SK-N-SH (cell line): ENCODE measurements around the gene CDK6. TPM values are rescaled to one million over a fixed set of nuclear protein-coding genes. Genes with fewer than 3 reads are reported as not detected.

Source experiments
- CTCF ChIA-PET: fragments of 300-600, 350-600 bp; formaldehyde crosslinking; extraction: SDS; loops from one replicate; lab custom pipeline; 2021; lab: Yijun Ruan, JAX
- POLR2A ChIA-PET: fragments of 350-600 bp; sonication (Branson Sonifier 250); formaldehyde crosslinking; extraction: SDS; loops from one replicate; lab custom pipeline; 2020; ENCODE audit warnings: antibody characterized with exemption, inconsistent platforms; lab: Yijun Ruan, JAX
- DNase-seq: peaks from one replicate; pipeline ENCODE4 v3.0.0; 2012
- H2AFZ ChIP-seq: fragments of 200-600 bp; sonication (generic); 2 replicates; pipeline ENCODE4 v1.8.1; 2016; ENCODE audit warnings: antibody characterized with exemption, mild to moderate bottlenecking, low read depth
- H3F3A ChIP-seq: fragments of 200-600 bp; sonication (generic); replicated peaks from 2 replicates; pipeline ENCODE3; 2016; ENCODE audit warnings: antibody characterized with exemption, mild to moderate bottlenecking; ENCODE audit not compliant: insufficient read depth
- H3K27ac ChIP-seq, 2 experiments: fragments of 200-500 bp in 1 of 2; fragments of 200-600 bp in 1 of 2; sonication (Bioruptor generic) in 1 of 2; sonication (generic), shearing (Covaris generic) in 1 of 2; 2 replicates each; pipeline versions ENCODE4 v1.5.1 to v1.6.1; 2014 to 2016; ENCODE audit warnings: low read depth in 2 of 2, inconsistent platforms in 1 of 2, low read length in 1 of 2, mild to moderate bottlenecking in 1 of 2, mixed read lengths in 1 of 2
- H3K27me3 ChIP-seq: fragments of 200-600 bp; sonication (generic), shearing (Covaris generic); 2 replicates; pipeline ENCODE4 v1.6.1; 2016; ENCODE audit warnings: mixed run types; ENCODE audit not compliant: insufficient read depth
- H3K36me3 ChIP-seq, 2 experiments: fragments of 200-500 bp in 1 of 2; fragments of 200-600 bp in 1 of 2; sonication (Bioruptor generic) in 1 of 2; sonication (generic) in 1 of 2; replicated peaks in 1 of 2; 2 replicates each; pipeline versions ENCODE3 to v1.5.1; 2014 to 2016; ENCODE audit warnings: low read length in 1 of 2, mild to moderate bottlenecking in 1 of 2; ENCODE audit not compliant: insufficient read depth in 2 of 2, control insufficient read depth in 1 of 2
- H3K4me1 ChIP-seq, 2 experiments: fragments of 200-500 bp in 1 of 2; fragments of 200-600 bp in 1 of 2; sonication (Bioruptor generic) in 1 of 2; sonication (generic), shearing (Covaris generic) in 1 of 2; 2 replicates each; pipeline versions ENCODE4 v1.5.1 to v1.6.1; 2014 to 2016; ENCODE audit warnings: low read depth in 1 of 2, low read length in 1 of 2, mixed run types in 1 of 2; ENCODE audit not compliant: insufficient read depth in 2 of 2, control insufficient read depth in 1 of 2
- H3K4me2 ChIP-seq: fragments of 200-600 bp; sonication (generic), shearing (Covaris generic); 2 replicates; pipeline ENCODE4 v1.6.1; 2017; ENCODE audit warnings: mixed run types
- H3K4me3 ChIP-seq, 2 experiments: fragments of 200-500 bp in 1 of 2; fragments of 200-600 bp in 1 of 2; sonication (Bioruptor generic) in 1 of 2; sonication (generic), shearing (Covaris generic) in 1 of 2; 2 replicates each; pipeline versions ENCODE4 v1.5.1 to v1.8.1; 2014 to 2016; ENCODE audit warnings: low read depth in 2 of 2, inconsistent platforms in 1 of 2, low read length in 1 of 2, mild to moderate bottlenecking in 1 of 2, mixed read lengths in 1 of 2, moderate library complexity in 1 of 2
- H3K79me2 ChIP-seq: fragments of 200-600 bp; sonication (generic); 2 replicates; pipeline ENCODE4 v1.8.1; 2017; ENCODE audit warnings: mild to moderate bottlenecking; ENCODE audit not compliant: insufficient read depth
- H3K9ac ChIP-seq: fragments of 200-600 bp; sonication (generic); 2 replicates; pipeline ENCODE4 v1.6.1; 2017; ENCODE audit warnings: mixed run types
- H3K9me2 ChIP-seq: fragments of 200-600 bp; sonication (generic); 2 replicates; pipeline ENCODE4 v1.6.1; 2017; ENCODE audit warnings: mixed run types
- H3K9me3 ChIP-seq: fragments of 200-600 bp; sonication (generic); 2 replicates; pipeline ENCODE4 v1.6.1; 2017; ENCODE audit warnings: mixed run types, mild to moderate bottlenecking, moderate library complexity
- H4K20me1 ChIP-seq: fragments of 200-600 bp; sonication (generic); 2 replicates; pipeline ENCODE4 v1.6.1; 2017; ENCODE audit warnings: mild to moderate bottlenecking, mixed run types; ENCODE audit not compliant: insufficient read depth
- CHD2 ChIP-seq: fragments of 150-350 bp; IDR thresholded peaks from 2 replicates; pipeline ENCODE4 v1.6.1; 2018; ENCODE audit warnings: low read length; ENCODE audit not compliant: partially characterized antibody
- ELF1 ChIP-seq: IDR thresholded peaks from 2 replicates; pipeline ENCODE4 v1.4.0; 2012
- EP300 ChIP-seq, 2 experiments: IDR thresholded peaks; 2 replicates each; pipeline versions ENCODE4 v1.4.0 to v1.6.1; 2012; ENCODE audit warnings: borderline replicate concordance in 1 of 2, low read depth in 1 of 2, low read length in 1 of 2
- FOSL2 ChIP-seq: IDR thresholded peaks from 2 replicates; pipeline ENCODE4 v1.4.0; 2012; ENCODE audit warnings: low read depth, mild to moderate bottlenecking, moderate library complexity, borderline replicate concordance
- FOXJ3 ChIP-seq: sonication (generic); formaldehyde crosslinking; IDR thresholded peaks from 2 replicates; pipeline ENCODE4 v1.5.1; 2020; ENCODE audit warnings: mild to moderate bottlenecking, missing genetic modification reagents
- GATA2 ChIP-seq: sonication (generic); formaldehyde crosslinking; IDR thresholded peaks from 2 replicates; pipeline ENCODE4 v1.5.0; 2020; ENCODE audit warnings: mild to moderate bottlenecking, missing genetic modification reagents
- NFIC ChIP-seq: IDR thresholded peaks from 2 replicates; pipeline ENCODE4 v1.4.0; 2012; ENCODE audit warnings: borderline replicate concordance
- RAD21 ChIP-seq: IDR thresholded peaks from 2 replicates; pipeline ENCODE4 v1.6.1; 2012; ENCODE audit warnings: mild to moderate bottlenecking, low read length
- RCOR1 ChIP-seq: fragments of 150-350 bp; IDR thresholded peaks from 2 replicates; pipeline ENCODE4 v1.6.1; 2017; ENCODE audit warnings: antibody characterized with exemption, low read length
- RXRA ChIP-seq: IDR thresholded peaks from 2 replicates; pipeline ENCODE4 v1.4.0; 2012; ENCODE audit warnings: low read depth, mild to moderate bottlenecking, borderline replicate concordance
- SIN3A ChIP-seq: IDR thresholded peaks from 2 replicates; pipeline ENCODE4 v1.6.1; 2012; ENCODE audit warnings: low read depth, mild to moderate bottlenecking, low read length, moderate library complexity, borderline replicate concordance
- TAF1 ChIP-seq: IDR thresholded peaks from 2 replicates; pipeline ENCODE4 v1.6.1; 2012; ENCODE audit warnings: low read depth, mild to moderate bottlenecking, low read length, moderate library complexity, borderline replicate concordance
- TCF12 ChIP-seq: IDR thresholded peaks from 2 replicates; pipeline ENCODE4 v1.4.0; 2012
- YY1 ChIP-seq: IDR thresholded peaks from 2 replicates; pipeline ENCODE4 v1.4.0; 2012; ENCODE audit warnings: low read depth, mild to moderate bottlenecking
- WGBS: methylation state at CpG from one replicate; pipeline ENCODE4 v1.1.6; 2017; ENCODE audit warnings: low lambda C conversion rate; 5-methylcytosine and 5-hydroxymethylcytosine counted together
- polyA plus RNA-seq, 3 experiments: library from polyadenylated mRNA; depleted of rRNA; stranded (reverse); fragments of >200 nt; gene quantifications; 2 replicates each; pipeline ENCODE4 v1.2.3, GENCODE V29; 2012
- TF ChIP-seq, protein P1 (sequence below): fragments of 150-350 bp; IDR thresholded peaks from 2 replicates; pipeline ENCODE4 v1.6.1; 2016; ENCODE audit warnings: mild to moderate bottlenecking, low read depth, low read length
- TF ChIP-seq, protein P2 (sequence below): IDR thresholded peaks from 2 replicates; pipeline ENCODE4 v1.4.0; 2012; ENCODE audit warnings: low read depth, borderline replicate concordance
- TF ChIP-seq, protein P3 (sequence below): fragments of 200-600 bp; sonication (generic); IDR thresholded peaks from 2 replicates; pipeline ENCODE4 v1.6.1; 2017; ENCODE audit warnings: antibody characterized with exemption, mild to moderate bottlenecking, moderate library complexity
- TF ChIP-seq, protein P4 (sequence below): IDR thresholded peaks from 2 replicates; pipeline ENCODE4; 2012
- TF ChIP-seq, protein P5 (sequence below): IDR thresholded peaks from 2 replicates; pipeline ENCODE4 v1.4.0; 2012; ENCODE audit warnings: low read depth, borderline replicate concordance
- TF ChIP-seq, protein P6 (sequence below): IDR thresholded peaks from 2 replicates; pipeline ENCODE4 v1.6.1; 2012; ENCODE audit warnings: mild to moderate bottlenecking, low read depth, low read length, moderate library complexity

The CDK6 gene
- polyA plus RNA-seq, 1 of the 3 experiments (the other 2 are of a cell fraction) = 30.3 TPM

DNA sequence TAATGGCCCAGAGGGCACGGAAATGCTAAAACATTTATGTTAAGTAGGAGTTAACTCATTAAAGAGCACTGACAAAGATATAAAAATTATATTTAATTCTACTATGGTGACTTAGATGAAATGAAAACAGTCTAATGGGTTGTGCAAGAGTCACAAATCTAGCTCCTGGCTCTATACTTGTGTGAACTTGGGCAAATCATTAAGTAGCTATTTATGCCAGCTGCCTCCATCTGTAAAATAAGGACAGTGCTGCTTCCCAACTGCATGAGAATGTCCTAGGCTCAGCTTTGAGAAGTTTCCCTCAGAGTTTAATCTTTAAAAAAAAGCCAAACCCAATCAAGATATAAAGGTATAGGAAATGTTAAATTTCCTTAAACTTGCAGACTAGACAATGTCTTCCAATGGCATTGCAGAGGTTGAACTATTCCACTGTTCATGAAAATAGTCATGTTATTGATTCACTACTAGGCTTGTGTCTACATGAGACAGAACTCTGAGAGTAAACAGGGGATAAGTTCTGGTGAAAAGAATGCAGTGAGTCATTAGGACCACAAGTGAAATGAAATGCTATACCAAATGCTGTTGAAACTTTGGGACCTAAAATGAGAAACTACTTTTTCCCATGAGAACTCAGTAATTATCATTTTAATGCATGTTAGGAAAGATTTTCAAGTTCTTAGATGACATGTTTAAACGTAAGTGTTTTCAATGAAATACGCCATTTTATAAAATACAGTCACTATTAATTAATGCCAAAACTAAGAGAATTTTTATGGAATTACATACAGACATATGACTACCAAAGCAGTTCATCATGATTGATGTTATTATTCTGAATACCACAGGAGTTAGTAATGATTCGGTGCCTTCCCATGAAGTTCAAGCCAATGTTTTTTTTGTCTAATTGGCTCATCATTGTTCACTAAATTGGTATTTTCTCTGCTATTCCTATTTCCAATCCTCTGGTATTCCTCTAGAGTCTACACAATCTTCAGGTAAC is 84.2 kb downstream of the CDK6 start:
- peak overlapping the region; percentile 57; the same call in 1 of the 2 replicates for H3K9ac ChIP-seq
- peak overlapping the region; percentile 46; the same call in 1 of the 2 replicates for H3K4me2 ChIP-seq
- peaks cover 28 to 43% of the 10 kb centered on the region in 2 experiments for H3K4me1 ChIP-seq
- WGBS = 29% methylated on average over 4 of the region's 4 CpGs
- H3K9me3 ChIP-seq = no peaks in the 10 kb centered on the region
- CTCF ChIA-PET = interaction anchor here (0.6 kb wide), 1 partner anchor 68 kb away, joined by 3 read pairs; no protein-coding TSS in a partner anchor
- no peaks in the 10 kb centered on the region for H4K20me1 ChIP-seq
- no peak overlapping the region for H2AFZ ChIP-seq
- peak overlapping the region; percentile 69 to 98 for H3K27ac ChIP-seq
- H3K79me2 ChIP-seq = peaks cover 88% of the 10 kb centered on the region
- no peak for DNase-seq
- no peak overlapping the region; a peak in 1 of 4 replicates for H3K4me3 ChIP-seq
- H3K36me3 ChIP-seq = peaks cover 18 to 39% of the 10 kb centered on the region in 2 experiments
- peaks cover 53% of the 10 kb centered on the region for H3F3A ChIP-seq
- POLR2A ChIA-PET = no interaction called here
- no peaks in the 10 kb centered on the region for H3K27me3 ChIP-seq
- H3K9me2 ChIP-seq = no peaks in the 10 kb centered on the region
- TF ChIP-seq, protein P1, sequence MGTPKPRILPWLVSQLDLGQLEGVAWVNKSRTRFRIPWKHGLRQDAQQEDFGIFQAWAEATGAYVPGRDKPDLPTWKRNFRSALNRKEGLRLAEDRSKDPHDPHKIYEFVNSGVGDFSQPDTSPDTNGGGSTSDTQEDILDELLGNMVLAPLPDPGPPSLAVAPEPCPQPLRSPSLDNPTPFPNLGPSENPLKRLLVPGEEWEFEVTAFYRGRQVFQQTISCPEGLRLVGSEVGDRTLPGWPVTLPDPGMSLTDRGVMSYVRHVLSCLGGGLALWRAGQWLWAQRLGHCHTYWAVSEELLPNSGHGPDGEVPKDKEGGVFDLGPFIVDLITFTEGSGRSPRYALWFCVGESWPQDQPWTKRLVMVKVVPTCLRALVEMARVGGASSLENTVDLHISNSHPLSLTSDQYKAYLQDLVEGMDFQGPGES = no peak
- TF ChIP-seq RXRA (peak; percentile 69; the same call in 1 of the 2 replicates), GATA2 (CRISPR knock-in tag) (no peak), TCF12 (peak; percentile 92), CHD2 (no peak), FOXJ3 (CRISPR knock-in tag) (no peak), RCOR1 (no peak), FOSL2 (peak; percentile 76), ELF1 (no peak), SIN3A (0 out of 2 replicates have a peak, but pooled peaks have one; percentile 12), NFIC (peak; percentile 74), TAF1 (0 out of 2 replicates have a peak, but pooled peaks have one; percentile 44), RAD21 (no peak), YY1 (peak; percentile 65; the same call in 1 of the 2 replicates), EP300 (IDR thresholded peaks at IDR 0.05; ENCODE audit: borderline replicate concordance in 1 of 2, low read depth in 1 of 2, low read length in 1 of 2) (peak in 1 of 2 experiments; percentile 77; a peak in 2 of 4 replicates)
- TF ChIP-seq, protein P2, sequence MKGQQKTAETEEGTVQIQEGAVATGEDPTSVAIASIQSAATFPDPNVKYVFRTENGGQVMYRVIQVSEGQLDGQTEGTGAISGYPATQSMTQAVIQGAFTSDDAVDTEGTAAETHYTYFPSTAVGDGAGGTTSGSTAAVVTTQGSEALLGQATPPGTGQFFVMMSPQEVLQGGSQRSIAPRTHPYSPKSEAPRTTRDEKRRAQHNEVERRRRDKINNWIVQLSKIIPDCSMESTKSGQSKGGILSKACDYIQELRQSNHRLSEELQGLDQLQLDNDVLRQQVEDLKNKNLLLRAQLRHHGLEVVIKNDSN = peak; percentile 18; the same call in 1 of the 2 replicates
- TF ChIP-seq, protein P3, sequence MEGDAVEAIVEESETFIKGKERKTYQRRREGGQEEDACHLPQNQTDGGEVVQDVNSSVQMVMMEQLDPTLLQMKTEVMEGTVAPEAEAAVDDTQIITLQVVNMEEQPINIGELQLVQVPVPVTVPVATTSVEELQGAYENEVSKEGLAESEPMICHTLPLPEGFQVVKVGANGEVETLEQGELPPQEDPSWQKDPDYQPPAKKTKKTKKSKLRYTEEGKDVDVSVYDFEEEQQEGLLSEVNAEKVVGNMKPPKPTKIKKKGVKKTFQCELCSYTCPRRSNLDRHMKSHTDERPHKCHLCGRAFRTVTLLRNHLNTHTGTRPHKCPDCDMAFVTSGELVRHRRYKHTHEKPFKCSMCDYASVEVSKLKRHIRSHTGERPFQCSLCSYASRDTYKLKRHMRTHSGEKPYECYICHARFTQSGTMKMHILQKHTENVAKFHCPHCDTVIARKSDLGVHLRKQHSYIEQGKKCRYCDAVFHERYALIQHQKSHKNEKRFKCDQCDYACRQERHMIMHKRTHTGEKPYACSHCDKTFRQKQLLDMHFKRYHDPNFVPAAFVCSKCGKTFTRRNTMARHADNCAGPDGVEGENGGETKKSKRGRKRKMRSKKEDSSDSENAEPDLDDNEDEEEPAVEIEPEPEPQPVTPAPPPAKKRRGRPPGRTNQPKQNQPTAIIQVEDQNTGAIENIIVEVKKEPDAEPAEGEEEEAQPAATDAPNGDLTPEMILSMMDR = no peak
- TF ChIP-seq, protein P4, sequence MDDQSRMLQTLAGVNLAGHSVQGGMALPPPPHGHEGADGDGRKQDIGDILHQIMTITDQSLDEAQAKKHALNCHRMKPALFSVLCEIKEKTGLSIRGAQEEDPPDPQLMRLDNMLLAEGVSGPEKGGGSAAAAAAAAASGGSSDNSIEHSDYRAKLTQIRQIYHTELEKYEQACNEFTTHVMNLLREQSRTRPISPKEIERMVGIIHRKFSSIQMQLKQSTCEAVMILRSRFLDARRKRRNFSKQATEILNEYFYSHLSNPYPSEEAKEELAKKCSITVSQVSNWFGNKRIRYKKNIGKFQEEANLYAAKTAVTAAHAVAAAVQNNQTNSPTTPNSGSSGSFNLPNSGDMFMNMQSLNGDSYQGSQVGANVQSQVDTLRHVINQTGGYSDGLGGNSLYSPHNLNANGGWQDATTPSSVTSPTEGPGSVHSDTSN = peak; percentile 91
- TF ChIP-seq, protein P5, sequence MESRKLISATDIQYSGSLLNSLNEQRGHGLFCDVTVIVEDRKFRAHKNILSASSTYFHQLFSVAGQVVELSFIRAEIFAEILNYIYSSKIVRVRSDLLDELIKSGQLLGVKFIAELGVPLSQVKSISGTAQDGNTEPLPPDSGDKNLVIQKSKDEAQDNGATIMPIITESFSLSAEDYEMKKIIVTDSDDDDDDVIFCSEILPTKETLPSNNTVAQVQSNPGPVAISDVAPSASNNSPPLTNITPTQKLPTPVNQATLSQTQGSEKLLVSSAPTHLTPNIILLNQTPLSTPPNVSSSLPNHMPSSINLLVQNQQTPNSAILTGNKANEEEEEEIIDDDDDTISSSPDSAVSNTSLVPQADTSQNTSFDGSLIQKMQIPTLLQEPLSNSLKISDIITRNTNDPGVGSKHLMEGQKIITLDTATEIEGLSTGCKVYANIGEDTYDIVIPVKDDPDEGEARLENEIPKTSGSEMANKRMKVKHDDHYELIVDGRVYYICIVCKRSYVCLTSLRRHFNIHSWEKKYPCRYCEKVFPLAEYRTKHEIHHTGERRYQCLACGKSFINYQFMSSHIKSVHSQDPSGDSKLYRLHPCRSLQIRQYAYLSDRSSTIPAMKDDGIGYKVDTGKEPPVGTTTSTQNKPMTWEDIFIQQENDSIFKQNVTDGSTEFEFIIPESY = no peak
- TF ChIP-seq, protein P6, sequence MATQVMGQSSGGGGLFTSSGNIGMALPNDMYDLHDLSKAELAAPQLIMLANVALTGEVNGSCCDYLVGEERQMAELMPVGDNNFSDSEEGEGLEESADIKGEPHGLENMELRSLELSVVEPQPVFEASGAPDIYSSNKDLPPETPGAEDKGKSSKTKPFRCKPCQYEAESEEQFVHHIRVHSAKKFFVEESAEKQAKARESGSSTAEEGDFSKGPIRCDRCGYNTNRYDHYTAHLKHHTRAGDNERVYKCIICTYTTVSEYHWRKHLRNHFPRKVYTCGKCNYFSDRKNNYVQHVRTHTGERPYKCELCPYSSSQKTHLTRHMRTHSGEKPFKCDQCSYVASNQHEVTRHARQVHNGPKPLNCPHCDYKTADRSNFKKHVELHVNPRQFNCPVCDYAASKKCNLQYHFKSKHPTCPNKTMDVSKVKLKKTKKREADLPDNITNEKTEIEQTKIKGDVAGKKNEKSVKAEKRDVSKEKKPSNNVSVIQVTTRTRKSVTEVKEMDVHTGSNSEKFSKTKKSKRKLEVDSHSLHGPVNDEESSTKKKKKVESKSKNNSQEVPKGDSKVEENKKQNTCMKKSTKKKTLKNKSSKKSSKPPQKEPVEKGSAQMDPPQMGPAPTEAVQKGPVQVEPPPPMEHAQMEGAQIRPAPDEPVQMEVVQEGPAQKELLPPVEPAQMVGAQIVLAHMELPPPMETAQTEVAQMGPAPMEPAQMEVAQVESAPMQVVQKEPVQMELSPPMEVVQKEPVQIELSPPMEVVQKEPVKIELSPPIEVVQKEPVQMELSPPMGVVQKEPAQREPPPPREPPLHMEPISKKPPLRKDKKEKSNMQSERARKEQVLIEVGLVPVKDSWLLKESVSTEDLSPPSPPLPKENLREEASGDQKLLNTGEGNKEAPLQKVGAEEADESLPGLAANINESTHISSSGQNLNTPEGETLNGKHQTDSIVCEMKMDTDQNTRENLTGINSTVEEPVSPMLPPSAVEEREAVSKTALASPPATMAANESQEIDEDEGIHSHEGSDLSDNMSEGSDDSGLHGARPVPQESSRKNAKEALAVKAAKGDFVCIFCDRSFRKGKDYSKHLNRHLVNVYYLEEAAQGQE = no peak
